NCI-H1092 (cell line): ENCODE data around the gene PDE6H.

ENCODE experiments used
- DNase-seq: peaks from one replicate; lab custom pipeline; 2025; lab: John Stamatoyannopoulos, UW

The PDE6H gene

DNA sequence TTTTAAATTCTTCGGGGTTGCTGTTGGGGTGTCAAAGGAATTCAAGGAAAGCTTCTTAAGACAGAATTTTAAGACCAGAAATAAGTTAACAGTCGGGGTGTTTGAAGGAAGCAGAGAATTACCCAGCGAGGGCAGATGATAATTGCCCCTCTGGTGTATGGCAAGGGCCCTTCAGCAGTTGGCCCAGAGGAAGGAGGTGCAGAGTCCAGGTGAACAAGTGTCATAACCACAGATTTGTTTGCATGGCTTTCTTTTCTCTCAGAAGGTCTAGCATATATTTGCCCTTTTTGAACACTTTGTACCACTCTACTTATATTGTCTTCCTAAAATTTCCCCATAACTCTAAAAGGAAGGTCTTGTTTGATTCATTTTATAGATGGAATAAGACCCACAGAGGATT lies 1.8 kb downstream of the PDE6H start:
- no peak for DNase-seq

DNA sequence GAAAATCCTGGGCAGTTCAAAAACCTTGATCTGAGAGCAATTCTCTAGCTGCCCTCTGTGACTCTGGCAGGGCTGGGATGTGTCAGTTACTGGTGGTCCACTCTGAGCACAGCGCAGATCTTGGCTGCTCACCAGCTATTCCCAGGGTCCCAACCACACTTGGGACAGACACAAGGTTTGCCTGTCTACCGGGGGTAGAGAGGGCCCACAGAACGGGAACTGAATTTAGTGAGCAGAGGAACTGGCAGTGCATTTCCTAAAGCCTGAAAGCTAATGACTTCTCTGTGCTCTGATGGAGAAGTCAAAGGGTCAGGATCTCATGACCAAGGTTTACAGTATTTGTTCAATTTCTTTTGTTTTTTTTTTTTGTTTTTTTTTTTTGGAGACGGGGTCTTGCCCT lies 2.6 kb downstream of the PDE6H start:
- no peak for DNase-seq

DNA sequence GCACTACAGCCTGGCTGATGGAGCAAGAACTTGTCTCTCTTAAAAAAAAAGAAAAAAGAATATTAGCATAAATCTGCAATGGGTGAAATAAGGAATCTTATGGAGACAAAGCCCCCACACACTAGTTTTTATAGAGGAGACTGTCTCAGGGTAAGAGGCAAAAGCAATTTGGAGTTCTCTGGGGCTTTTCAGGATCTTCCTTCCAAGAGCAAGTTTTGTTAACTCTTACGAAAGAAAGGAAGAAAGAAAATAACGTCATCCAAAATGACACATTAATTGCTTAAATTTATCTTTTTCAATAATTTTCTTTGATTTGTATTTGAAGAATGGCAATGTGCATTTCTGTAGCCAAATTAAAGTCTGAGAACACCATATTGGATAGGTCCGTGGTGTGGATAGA lies 3.8 kb downstream of the PDE6H start:
- DNase-seq, result no peak

DNA sequence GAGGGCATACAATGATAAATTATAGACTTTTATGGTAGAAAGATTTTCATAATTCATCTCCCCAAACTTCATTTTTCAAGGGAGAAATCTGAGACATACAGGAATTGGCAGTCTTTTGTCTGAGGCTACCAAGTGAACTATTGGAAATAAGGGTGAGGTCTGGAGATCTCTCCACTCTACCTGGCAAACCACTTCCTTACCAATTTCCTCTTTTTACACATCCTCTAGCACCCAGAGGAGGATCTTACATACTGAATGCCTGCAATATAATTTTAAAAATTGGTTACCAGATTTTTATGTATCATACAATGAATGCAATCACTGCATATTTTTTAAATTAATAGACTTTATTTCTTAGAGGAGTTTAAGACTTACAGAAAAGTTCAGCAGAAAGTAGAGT lies 6.6 kb downstream of the PDE6H start:
- no peak for DNase-seq

DNA sequence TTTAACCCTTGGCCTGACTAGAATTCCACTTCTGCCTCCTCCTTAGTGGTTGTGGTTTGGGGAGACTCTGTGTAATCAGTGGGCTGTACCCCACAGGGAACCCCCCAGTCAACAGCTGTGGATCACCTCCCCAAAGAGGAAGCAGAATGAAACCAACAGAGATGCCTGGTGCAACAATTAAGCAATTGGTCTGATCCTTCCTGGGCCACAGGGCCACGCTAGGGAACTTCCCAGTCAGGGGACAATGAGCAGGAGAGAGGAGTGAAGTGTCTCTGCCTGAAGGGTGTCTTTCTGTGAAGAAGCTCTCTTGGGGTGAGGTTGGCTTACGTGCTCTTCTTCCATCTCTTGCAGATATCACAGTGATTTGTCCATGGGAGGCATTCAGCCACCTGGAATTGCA lies 8.2 kb downstream of the PDE6H start:
- DNase-seq, result no peak

DNA sequence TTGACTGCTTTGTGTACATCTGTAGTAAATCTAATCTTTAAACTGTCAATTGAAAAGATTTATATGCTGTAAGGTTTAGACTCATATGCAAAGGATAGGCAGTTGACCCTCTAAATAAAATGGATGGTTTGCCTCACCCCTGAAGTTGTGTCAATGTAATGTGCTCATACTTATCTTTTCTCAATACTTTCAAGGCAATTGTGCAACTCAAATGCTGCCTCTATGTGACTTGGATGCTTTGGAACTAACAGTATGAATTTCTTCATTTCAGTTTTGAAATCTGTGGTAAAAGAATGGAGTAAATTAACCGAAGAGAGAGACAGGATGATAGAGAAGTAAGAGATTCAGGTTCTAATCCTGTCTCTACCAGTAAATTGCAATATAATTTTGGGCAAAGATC lies 9.7 kb downstream of the PDE6H start:
- DNase-seq, result no peak

DNA sequence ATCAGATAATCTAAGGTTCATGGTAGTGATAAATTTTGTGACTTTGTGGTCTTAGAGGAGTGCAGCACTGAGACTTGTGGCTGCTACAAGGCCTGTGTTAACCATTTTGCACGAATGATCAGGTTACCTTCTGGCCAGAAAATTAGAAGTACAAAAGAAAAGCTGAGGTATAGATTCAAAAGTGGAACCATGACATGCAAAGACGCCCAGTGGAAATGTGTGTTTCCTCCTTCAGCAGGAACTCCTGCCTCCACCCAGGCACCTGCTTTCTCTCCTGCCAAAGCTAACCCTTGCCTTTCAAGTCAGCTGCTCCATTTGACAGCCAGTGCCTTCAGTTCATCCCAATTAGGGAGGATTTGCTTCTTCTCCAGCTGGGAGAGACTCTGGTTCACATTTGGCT lies 10.1 kb downstream of the PDE6H start:
- no peak for DNase-seq

DNA sequence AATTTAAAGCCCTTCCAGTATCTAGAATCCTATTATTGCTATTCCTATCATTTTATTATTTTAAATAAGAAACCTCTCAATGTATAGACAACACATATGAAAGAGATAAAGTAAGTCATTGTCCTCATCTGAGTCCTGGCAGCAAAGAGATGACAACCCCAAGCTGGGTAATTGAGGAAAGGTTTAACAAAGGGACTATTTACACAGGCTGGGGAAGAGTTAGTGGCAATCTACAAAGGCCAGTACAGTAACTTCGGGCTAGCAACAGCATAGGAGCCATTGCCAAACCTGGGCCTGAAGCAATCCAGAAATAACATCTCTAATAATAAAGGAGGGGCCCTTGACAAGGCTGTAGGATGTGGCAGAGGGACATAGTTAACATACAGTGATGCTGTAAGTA lies 11.2 kb downstream of the PDE6H start:
- DNase-seq, result no peak

DNA sequence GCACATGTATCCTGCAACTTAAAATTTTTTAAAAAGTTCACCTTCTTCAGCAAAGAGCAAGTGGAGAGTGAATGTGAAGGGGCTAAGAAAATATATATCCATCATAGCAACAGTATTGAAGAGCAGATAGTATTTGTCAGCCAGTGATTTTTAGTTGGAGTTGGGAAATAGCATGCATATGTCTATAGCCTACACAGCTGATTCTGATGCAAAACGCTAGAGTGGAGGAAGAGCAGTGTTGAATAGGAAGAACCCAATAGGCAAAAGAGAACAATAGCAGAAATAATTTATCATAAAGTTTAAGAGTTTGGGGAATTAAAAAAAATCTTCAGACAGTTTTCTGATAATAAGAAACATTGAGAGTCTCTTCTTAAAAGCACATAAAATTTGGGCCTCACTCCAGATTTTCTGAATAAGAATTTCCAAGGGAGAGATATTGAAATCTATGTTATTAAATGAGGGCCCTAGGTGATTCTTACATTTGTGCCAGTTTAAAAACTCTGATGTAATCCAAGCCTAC lies 12.0 kb downstream of the PDE6H start:
- DNase-seq, result no peak

DNA sequence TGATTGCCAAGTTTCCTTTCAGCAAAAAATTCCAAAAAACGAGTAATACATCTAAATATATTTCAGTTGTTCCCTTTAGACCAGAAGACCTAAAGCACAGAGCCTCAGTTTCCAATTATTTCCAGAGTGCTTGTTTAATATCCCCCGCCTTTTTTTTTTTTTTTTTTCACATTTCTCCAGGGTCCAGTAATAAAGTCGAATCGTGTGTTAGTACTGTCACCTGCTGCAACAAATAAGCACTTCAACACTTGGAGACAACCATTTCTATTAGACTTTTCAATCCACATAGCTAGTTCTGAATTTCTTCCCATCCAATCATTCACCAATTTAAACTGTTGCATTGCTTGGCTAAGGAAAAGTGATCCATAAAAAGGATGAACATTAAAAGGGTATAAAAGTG lies 13.6 kb downstream of the PDE6H start:
- no peak for DNase-seq

DNA sequence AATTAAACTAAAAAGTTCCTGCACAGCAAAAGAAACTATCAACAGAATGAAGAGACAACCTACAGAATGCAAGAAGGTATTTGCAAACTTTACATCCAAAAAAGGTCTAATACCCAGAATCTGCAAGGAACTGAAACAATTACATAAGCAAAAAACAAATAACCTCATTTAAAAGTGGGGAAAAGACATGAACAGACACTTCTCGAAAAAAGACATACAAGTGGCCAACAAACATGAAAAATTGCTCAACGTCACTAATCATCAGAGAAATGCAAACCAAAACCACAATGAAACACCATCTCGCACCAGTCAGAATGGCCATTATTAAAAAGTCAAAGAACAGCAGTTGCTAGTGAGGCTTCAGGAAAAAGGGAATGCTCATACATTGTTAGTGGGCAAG lies 15.2 kb downstream of the PDE6H start:
- DNase-seq, result no peak

DNA sequence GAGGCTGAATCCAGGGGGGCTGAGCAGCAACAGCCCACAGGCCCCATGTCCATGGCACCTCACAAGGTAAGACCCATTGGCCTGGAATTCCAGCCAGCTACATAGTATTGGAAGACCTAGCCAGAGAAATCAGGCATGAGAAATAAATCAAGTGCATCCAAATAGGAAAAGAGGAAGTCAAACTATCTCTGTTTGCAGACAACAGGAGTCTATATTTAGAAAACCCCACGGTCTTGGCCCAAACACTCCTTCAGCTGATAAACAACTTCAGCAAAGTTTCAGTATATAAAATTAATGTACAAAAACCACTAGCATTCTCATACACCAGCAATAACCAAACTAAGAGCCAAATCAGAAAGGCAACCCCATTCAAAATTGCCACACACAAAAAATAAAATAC lies 16.9 kb downstream of the PDE6H start:
- no peak for DNase-seq

DNA sequence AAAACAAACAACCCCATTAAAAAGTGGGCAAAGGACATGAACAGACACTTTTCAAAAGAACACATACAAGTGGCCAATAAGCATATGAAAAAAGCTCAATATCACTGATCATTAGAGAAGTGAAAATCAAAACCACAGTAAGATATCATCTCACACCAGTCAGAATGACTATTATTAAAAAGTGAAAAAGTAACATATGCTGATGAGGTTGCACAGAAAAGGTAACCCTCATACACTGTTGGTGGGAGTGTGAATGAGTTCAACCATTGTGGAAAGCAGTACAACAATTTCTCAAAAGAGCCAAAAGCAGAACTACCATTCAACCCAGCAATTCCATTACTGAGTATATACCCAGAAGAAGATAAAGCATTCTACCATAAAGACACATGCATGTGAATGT lies 18.2 kb downstream of the PDE6H start:
- DNase-seq, result no peak

DNA sequence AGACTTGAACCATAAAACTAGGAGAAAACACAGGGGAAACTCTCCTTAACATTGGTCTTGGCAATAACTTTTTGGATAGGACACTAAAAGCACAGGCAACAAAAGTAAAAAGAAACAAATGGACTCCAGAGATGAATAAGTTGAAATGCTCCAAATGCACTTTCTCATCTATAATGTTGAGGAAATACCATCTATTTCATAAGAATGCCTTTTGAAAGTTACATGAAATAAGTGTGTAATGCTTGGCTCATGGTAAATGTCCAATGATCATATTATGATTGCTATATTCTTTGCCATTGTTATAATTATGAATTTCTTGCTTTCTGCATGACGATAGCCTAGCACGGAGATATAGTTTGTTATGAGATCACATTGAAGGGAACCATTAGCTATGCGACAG lies 19.8 kb downstream of the PDE6H start:
- DNase-seq, result no peak

DNA sequence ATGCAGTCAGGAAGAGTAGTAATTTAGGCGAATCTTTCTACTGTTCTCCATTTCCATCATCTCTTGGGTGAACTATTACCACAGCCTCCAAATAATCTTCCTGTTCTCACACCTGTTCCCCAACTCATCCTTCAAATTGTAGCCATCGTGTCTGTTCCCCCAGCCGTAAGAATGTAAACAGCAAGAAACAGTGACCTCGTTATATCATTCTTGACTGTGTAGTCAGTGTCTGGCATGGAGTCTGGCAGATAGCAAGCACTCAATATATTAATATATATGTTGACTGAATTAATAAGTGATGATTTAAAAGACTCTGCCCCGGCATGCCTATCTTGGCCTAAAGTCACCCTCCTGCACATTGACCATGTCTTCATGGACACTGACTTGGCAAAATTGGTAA lies 20.3 kb downstream of the PDE6H start:
- DNase-seq, result no peak

DNA sequence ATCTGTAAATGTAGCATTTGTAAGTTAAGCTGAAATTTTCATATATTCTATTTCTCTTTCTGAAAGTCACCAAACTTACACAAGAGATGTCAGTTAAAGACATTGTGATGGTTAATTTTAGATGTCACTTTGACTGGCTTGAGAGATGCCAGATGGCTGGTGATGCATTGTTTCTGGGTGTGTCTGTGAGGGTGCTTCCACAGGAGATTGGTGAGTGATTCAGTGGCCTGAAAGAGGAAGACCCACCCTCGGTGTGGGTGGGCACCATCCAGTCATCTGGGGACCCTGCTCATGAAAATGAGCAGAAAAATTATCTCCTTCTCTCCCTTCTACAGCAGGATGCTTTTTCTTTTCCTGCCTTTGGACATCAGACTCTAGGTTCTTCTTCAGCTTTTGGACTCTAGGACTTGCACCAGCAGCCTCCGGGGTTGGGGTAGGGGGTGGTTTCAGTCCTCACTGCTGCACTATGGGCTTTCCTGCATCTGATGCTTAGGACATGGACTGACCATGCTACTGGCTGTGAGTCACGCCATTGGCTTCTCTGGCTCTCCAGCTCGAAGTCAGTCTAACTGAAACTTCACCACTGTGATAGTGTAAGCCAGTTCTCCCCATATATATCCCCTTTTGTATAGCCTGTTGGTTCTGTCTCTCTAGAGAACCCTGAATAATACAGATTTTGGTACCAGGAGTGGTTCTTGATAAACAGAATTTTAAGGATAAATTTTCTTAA lies 20.9 kb downstream of the PDE6H start:
- DNase-seq, result no peak

DNA sequence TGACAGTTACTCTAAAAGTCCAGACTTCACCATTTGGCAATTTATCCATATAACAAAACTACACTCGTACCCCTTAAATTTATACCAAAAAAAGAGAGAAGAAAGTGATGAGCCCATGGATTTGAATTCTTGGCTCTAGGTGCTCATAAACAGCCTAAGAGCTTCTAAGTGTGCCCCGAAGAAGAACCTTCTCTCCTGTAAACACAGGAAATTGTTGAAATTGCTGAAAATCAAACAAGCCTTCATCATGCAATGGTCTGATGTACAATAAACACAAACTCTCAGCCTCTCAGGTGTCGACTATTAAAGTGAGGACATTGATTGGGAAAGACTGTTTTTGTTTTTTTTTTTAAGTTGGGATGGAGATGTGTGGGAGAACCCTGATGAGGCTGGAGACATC lies 21.8 kb downstream of the PDE6H start:
- no peak for DNase-seq

DNA sequence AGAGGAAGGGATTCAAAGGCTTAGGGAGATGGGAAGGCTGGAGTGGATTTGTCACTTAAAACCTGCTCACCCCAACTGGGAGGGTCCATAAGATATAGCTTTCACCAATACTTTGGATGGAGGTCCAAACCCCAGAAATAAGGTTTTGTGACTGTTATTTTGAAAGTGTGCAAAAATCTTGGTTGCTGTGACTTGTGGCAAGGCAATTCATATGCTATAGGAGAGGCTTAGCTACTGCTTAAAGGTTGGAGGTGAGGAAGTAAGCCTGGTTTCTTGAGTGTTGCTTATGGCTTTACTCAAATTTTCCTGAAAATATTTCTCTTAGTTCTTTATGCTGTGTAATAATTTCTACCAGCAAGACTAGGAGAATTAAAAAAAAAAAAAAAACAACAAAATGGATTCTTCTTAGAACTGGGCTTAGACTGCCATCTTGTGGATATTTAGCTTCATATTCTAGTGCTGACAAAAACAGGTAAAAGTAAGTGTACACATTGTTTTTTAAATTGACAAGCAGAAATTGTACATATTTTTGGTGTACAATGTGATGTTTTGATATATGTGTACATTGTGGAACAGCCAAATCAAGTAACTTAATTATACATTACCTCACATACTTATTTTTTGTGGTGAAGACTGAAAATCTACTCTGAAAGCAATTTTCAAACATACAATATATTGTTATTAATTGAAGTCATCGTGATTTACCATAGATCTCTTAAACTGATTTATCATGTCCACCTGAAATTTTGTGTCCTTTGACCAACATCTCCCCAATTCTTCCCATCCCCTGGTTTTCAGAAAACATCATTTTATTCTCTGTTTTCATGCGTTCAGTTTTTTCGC lies 23.0 kb downstream of the PDE6H start:
- peak; percentile 38 for DNase-seq

DNA sequence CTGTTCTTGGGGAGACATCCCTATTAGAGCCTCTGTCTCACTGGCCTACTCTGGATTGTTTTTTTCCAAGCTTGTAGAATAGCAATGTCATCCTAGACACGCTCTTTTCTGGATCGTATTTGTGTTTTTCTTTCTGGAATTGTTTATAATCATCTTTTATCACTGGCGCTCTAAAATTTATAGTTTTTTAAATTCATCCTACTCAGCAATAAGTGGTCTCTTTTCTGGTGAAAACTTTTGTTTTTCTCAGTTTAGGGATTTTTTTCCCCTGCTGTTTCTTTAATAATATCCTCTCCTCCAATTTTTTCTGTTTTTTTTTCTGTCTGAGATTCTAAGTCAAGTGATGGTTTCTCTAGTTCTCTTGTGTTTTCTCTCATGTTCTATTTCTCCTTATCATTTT lies 25.2 kb downstream of the PDE6H start:
- no peak for DNase-seq

DNA sequence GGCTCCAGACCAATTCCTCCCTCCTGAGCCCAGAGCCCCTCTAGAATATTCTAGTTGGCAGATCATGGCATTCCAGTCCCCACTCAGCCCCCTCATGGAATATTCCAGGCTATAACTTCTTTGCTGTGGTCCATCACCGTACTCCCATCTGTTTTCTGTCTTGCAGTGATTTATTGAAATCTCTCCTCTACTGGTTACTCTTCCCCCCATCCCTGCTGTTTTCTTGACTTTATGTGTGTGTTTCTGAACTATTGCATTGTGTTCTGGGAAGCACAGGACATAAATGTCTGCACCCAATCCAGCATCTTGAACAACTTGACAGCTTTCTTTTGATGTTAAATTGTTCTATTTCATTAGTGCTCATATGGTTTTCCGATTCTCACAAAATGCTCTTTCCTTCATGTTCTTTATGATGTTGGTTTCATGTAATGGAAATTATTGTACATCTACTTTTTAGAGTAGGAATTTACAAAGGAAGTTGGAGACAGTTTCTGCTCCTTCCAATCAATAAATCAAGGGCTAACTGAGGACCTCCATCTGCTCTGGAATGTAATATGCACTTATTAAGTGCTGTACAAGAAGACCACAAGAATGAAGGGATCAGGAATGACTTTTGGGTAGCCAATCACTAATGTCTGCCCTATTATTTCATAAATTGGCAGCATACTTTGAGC lies 26.3 kb downstream of the PDE6H start:
- DNase-seq, result no peak

DNA sequence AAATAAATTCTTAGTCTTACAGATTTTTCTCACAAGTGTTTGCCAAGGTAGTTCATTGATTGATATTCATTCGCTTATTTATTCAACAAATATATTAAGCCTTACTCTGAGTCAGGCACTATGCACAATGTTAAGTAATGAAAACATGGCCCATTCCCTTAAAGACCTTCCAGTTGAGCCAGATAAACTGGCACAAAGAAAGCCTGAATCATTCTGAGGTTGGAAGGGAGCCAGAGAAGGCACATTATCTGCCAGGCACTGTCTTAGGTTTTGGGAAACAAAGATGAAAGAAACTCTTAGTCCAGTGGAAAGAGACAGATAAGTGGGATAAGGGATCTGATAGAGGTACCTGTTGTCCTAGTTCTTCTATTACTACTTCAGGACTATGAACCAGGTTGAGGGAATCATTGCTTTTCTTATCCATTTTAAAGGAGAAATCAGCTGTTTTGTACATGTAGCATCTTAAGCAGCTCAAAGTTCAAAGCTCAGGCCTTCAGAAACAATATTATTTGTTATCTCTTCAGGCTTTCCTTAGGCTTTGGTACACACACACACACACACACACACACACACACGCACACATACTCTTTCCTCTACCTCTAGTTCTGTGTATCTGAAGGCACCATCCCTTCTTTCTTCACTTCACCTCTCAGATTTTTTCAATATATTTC lies 27.0 kb downstream of the PDE6H start:
- DNase-seq, result no peak

DNA sequence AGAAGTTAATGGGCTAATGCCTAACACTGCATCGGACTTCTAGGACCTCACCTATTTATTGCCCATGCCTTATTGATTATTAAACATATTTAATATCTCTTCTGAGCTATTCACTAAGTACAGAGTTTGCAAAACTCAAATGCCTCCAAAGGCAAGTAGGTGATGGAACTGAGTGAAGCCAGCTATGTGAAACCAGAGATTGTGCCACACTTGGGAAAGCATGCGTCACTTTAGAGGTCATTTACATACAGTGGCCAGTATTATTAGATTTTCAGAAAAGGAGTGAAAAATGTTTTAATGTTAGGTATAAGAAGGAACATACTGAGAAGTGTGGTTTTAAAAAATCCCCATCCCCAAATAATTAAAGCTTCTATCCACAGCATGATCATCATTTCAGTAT lies 27.7 kb downstream of the PDE6H start:
- no peak for DNase-seq
